ENCODE measurements around the gene PDZK1IP1.

- peak; percentile 6; the same call in 1 of the 2 replicates for TF ChIP-seq EZH2phosphoT487 (IDR thresholded peaks at IDR 0.05; ENCODE audit: insufficient read depth, low read depth)
- TF ChIP-seq EZH2 (IDR thresholded peaks at IDR 0.05; ENCODE audit: insufficient read depth, poor library complexity, severe bottlenecking) = peak; percentile 21
Measured at GRCh38 chr1:47230692-47231300, 41.0 kb upstream of the PDZK1IP1 start.

All from GM23248 (cell line).